GM21515 (cell line): ENCODE results near the gene C1QTNF1.

Experiments used
- ATAC-seq: cut with Tn5 transposase; IDR thresholded peaks from one replicate; pipeline ENCODE4 v1.9.1; 2021; ENCODE audit not compliant: unreplicated experiment

The C1QTNF1 gene

DNA sequence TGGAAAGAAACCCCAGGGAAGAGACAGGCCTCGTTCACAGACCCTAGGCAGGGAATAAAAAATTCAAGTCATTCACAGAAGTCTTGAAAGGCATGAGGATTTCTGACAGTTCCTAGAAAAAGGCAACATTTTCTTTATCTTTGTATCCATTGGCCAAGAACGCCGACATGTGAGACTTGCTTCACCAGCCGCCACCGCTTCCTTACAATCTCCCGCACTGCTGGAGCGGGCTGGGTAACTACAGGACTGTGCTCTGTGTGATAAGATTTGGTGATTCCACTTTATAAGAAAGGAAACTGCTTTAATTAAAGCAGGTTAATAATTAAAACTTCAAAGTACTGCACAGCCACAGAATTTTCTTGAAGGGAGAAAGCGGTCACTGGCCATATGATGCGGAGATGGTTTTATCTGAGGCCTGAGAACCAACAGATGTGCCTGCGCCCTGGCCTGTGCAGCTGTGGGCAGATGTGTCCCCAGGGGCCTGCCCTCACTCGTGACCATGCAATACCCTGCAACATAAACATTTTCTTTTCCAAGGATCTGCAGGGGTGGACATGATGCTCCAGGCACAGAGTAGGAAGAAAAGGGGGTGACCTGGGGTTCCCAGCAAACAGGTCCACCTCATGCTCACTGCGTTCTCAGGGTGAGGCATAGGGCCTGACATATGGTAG, 31.3 kb upstream of the C1QTNF1 start:
- no peak for ATAC-seq

DNA sequence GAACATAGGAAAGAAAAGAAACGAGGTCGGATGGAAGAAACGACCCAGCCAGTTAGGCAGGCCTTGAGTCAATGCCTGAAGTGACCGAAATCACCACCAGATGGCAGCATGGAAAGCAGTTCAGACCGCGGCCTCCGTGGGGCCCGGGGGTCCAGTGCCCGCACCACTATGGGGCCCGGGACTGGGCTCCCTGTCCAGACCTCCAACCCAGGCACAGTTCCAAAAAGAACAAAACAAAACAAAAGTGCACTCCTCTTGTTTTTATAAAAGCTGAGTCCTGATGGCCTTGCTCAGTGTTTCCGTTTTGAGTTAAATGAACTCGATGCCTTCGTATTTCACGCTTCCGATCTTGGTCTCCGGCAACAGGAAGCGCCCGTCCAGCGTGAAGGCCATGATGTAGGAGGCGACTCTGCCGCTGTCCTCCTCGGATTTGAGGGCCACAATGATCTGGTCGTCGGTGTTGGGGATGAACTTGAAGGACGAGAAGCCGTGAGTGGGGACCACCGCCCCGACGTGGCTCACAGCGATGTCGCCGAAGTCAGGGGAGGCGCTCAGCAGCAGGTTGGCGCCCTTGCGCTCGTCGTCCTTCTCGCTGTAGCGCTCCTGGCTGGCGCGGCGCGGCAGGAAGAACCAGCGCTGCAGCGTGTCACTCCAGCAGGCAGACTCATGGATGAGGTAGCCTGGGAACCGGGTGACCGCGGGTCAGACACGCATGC, 30.6 kb upstream of the C1QTNF1 start:
- ATAC-seq = no peak

DNA sequence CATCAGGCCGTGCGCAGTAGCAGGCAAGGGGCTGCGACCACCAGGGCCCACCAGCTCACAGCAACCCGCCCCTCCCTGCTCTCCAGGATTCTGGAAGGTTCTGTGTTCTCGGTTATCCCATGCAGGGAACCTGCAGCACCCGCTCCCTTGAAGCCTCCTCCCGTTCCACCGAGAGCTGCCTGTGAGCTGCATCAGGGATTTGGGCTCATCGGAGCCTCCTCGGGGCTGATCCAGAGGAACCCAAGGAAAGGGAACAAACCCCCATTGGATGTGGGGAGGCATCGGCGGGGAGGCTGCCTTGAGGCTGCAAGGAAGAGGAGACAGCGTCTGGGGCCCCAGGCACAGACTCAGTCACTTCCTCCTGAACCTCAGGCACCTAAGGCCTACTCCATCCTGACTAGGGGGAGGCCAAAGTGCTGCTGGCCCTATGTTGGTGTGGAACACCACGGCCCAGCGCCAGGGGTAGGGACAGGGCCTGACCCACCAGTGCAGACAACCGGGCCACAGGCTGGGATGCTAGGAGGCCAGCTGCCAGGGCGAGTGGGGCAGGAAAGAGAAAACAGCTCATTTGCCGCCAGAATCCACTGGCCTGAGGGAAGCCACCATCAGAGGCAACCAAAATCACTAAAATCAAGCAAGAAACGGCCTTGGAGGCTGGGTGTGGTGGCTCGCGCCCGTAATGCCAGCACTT, 29.8 kb upstream of the C1QTNF1 start:
- no peak for ATAC-seq

DNA sequence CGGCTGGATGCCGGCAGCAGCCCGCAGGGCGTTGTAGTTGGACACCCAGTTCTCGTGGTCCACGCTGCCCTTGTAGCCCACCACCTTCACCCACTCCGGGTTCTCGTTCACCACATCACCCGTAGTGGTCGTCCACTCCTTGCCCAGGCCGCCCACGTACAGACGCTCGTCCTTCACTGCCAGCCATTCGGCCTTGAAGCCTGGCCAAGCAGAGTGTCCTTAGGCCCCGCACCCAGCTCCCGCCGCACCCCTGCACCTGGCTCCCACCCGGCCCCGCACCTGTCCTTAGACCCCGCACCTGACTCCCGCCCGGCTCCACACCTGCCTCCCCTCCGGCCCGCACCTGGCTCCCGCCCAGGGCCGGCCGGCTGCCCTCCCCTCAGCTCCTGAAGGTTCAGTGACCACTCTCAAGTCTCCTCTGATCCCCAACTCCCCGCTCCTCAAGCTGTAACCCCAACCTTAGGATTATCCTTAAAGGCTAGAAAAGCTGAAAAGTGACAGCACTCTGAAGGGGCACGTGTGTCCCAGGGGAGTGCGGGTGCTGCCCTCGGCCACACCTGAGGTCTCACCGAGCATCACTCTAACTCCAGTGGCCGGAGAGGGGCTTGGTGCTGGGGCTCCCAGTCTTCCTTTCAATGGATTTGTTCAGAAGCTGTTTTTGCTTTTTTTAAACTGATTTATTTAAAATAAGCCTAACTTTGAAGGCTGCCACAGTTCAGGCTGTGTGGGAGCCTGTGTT, 28.8 kb upstream of the C1QTNF1 start:
- no peak for ATAC-seq

- no peak for ATAC-seq
Observed at GRCh38 chr17:78995761-78996451, 28.1 kb upstream of the C1QTNF1 start.

GRCh38 chr17:78996781-78997201, 27.2 kb upstream of the C1QTNF1 start:
- no peak for ATAC-seq

DNA sequence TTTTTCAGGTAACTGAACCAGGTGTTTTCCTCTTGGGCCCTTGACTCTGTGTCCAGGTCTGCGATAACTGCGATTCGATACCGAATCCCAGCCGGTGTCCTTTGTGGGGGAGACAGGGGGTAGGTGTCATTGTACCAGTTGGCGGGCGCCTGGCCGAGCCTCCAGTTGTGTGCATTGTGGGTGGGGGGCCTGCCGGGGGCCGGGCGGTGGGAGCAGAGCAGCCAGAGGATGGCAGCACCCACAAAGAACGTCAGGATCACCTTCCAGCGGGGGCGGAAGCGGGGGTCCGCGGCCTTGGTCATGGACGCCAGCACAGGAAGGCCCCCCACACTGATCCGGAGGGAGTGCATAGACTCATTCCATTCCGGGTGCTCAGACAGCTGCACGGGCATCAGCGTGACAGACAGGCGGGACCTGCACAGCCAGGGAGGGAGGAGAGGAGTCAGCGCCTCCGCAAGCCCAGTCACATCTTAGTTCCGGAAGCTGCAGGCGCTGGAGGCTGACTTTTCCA, 26.7 kb upstream of the C1QTNF1 start:
- no peak for ATAC-seq

GRCh38 chr17:78997881-78998280, 26.1 kb upstream of the C1QTNF1 start:
- ATAC-seq = no peak

- ATAC-seq = no peak
Observed at GRCh38 chr17:78998311-78999055, 25.5 kb upstream of the C1QTNF1 start.

- ATAC-seq = no peak
Observed at GRCh38 chr17:78999056-78999768, 24.8 kb upstream of the C1QTNF1 start.

DNA sequence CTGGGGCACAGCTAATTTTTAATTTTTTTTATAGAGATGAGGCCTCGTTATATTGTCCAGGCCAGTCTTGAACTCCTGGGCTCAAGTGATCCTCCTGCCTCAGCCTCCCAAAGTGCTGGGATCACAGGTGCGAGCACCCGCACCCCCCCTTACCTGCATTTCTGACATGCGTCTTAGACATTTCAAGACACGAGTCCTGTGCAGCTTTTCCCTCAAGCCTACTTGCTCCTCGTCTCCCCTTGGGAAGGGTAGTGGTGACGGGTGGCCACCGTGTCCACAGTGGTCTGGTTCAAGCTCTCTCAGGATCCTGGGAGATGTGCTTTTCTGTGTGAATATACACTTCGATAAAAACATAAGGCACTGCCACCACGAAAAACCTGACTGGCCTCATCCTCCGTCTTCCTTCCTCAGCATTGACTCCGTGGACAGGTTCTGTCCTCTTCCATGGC, 24.0 kb upstream of the C1QTNF1 start:
- ATAC-seq = no peak

GRCh38 chr17:79000396-79001189, 23.4 kb upstream of the C1QTNF1 start:
- ATAC-seq = no peak

DNA sequence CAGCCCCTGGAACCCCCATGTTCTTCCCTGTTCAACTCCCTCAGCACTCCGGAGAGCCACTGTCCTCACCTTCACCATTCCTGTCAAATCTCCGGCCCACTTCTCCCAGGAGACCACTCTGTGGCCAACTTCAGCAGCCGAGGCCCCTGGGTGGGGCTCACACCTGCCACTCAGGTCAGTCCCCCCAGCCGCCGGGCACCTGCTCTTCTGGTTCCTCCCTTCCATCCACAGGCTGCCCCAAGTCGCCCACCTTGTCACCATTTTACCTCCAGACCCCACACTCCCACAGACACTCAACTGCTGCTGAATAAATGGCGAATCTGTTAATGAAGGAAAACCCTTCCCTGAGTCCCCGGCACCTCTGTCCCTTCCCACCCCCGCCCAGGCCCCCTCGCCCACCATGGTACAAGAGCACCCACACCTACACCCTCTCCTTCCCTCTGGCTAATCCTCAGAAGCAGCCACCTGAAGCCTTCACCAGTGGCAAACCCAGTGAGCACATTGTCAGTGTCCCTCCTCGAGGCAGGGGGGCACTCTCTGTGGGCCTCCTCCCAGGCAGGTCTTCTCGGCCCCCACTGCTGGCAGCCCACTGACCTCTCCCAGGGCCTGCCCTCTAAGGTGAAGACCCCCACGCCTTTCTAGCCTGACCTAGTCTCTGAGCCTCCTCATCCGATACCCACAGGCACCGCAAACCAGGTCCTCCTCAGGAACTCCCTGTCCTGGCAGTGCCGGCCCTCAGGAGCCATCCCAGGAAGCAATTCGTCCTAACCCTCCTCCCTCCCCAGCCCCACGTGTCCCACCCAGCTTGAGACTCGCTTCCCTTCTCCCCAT, 22.6 kb upstream of the C1QTNF1 start:
- no peak for ATAC-seq

GRCh38 chr17:79002291-79002690, 21.7 kb upstream of the C1QTNF1 start:
- no peak for ATAC-seq

DNA sequence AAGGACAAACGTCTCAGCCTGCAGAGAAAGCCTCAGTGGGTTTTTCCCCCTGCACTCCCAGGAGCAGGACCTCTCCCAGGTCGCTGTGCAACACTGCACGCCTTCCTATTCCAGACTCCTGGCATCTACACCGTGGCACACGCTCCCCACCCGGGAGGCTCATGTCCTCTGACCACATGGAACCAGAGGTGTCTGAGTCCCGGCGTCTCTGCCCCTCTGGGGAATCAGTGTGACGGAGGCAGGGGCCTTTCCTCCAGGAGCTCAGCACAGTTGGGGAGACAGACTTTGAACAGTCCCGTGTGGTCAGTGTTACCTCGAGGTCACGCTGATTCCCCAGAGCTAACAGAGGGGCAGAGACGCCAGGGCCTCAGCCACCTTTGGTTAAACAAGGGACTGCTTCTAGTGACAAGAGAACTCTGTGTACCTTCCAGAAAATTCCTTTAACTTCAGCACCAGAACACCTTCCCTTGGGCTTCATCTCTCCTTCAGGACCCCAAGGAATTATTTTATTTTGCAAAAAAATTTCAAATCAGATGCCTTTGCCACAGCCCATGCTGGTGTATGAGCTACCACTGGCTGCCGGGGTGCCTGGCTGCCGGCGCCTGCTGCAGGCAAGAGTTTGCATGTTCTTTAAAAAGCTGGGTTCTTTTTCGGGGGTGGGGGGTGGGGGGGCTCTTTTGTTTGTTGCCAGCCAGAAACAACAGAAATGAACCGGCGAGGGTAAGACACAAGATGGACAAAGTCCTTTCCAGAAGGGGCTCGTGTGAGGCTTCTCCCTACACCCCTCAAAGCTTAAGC, 21.0 kb upstream of the C1QTNF1 start:
- no peak for ATAC-seq

DNA sequence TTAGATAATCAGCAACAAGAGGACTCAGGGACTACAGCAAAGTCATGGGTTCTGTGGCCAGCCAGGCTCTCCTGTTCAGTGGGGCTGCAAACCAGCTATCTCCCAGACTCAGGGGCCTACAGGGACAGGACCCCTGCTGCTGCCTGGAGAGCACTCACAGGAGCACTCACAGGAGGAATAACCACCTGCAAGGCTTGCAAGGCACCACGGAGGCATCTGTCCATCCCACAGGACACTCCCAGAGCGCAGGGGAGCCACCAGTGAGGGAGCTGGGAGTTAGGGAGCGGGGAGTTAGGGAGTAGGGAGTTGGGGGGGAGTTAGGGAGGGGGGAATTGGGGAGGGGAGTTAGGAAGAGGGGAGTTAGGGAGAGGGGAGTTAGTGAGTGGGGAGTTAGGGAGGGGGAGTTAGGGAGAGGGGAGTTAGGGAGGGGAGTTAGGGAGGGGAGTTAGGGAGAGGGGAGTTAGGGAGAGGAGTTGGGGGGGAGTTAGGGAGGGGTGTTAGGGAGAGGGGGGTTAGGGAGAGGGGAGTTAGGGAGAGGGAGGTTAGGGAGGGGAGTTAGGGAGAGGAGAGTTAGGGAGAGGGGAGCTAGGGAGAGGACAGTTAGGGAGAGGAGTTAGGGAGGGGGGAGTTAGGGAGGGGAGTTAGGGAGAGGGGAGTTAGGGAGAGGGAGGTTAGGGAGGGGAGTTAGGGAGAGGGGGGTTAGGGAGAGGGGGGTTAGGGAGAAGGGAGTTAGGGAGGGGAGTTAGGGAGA, 20.1 kb upstream of the C1QTNF1 start:
- no peak for ATAC-seq
